Endothelial cell of umbilical vein (primary cell): ENCODE measurements around the gene AUH. TPM values are rescaled to one million over a fixed set of nuclear protein-coding genes. Genes with fewer than 3 reads are reported as not detected.
A peak's percentile ranks its signal among the peaks of the same experiment; 100 is the strongest.

Source experiments
- BruUV-seq: library from RNA; stranded (reverse); fragments of 400-500 nt; replicated peaks from 2 replicates; lab custom pipeline; 2021; lab: Mats Ljungman, UMichigan
- CTCF ChIA-PET: fragments of 300-600, 350-600 bp; sonication (Branson Sonifier 250); formaldehyde crosslinking; loops from one replicate; lab custom pipeline; 2021; ENCODE audit warnings: antibody characterized with exemption, inconsistent platforms; lab: Charles Lee
- POLR2A ChIA-PET: fragments of 300-600, 350-600 bp; sonication (Branson Sonifier 250); formaldehyde crosslinking; loops from one replicate; lab custom pipeline; 2021; ENCODE audit warnings: antibody characterized with exemption, inconsistent platforms; lab: Charles Lee
- DNase-seq: peaks from one replicate; pipeline ENCODE4 v3.0.0-alpha.2; 2011; ENCODE audit warnings: low read depth, low spot score
- FAIRE-seq: peaks from 2 replicates; lab custom pipeline; 2011; peaks lifted over from hg19 to GRCh38; lab: Jason Lieb, UNC
- H2AFZ ChIP-seq: 2 replicates; pipeline ENCODE4 v1.6.0; 2012; ENCODE audit warnings: low read depth, low read length, control low read depth, inconsistent platforms
- H3K27ac ChIP-seq: 2 replicates; pipeline ENCODE4 v1.5.1; 2011; ENCODE audit warnings: low read depth, mild to moderate bottlenecking, control low read depth, low read length, moderate library complexity; ENCODE audit not compliant: insufficient read depth
- H3K27me3 ChIP-seq, 2 experiments: 2 replicates each; pipeline versions ENCODE4 v1.6.0 to v1.6.1; 2011; ENCODE audit warnings: low read length in 2 of 2, mixed read lengths in 1 of 2; ENCODE audit not compliant: control insufficient read depth in 2 of 2, insufficient read depth in 2 of 2
- H3K36me3 ChIP-seq, 2 experiments: 2 replicates in 1 of 2; 3 replicates in 1 of 2; pipeline ENCODE4 v1.5.1; 2011; ENCODE audit warnings: low read length in 2 of 2, mild to moderate bottlenecking in 1 of 2, moderate library complexity in 1 of 2; ENCODE audit not compliant: control insufficient read depth in 2 of 2, insufficient read depth in 2 of 2; ENCODE audit errors: extremely low read depth in 1 of 2
- H3K4me1 ChIP-seq: 3 replicates; pipeline ENCODE4 v1.5.1; 2011; ENCODE audit warnings: mild to moderate bottlenecking, low read length; ENCODE audit not compliant: control insufficient read depth, insufficient read depth; ENCODE audit errors: extremely low read depth
- H3K4me2 ChIP-seq: 2 replicates; pipeline ENCODE4 v1.6.1; 2011; ENCODE audit warnings: low read length, control low read depth, mixed read lengths; ENCODE audit not compliant: insufficient read depth
- H3K4me3 ChIP-seq, 3 experiments: fragments of 200-600 bp in 1 of 3; sonication (generic), shearing (Covaris generic) in 1 of 3; replicated peaks in 1 of 3; 2 replicates each; pipeline ENCODE4 v1.5.1; 2011 to 2016; ENCODE audit warnings: control low read depth in 3 of 3, low read length in 3 of 3, mild to moderate bottlenecking in 2 of 3, inconsistent platforms in 1 of 3, low read depth in 1 of 3, moderate library complexity in 1 of 3; ENCODE audit not compliant: insufficient read depth in 1 of 3
- H3K79me2 ChIP-seq: 2 replicates; pipeline ENCODE4 v1.6.0; 2012; ENCODE audit warnings: low read length, inconsistent platforms; ENCODE audit not compliant: control insufficient read depth, insufficient read depth
- H3K9ac ChIP-seq: replicated peaks from 2 replicates; pipeline ENCODE3; 2011; ENCODE audit warnings: low read length, control low read depth; ENCODE audit not compliant: insufficient read depth; ENCODE audit errors: extremely low read depth
- H3K9me1 ChIP-seq: replicated peaks from 3 replicates; pipeline ENCODE4 v1.6.0; 2011; ENCODE audit warnings: mild to moderate bottlenecking, low read length; ENCODE audit not compliant: control insufficient read depth, insufficient read depth; ENCODE audit errors: extremely low read depth
- H3K9me3 ChIP-seq: replicated peaks from 2 replicates; pipeline ENCODE4 v1.5.1; 2012; ENCODE audit warnings: low read length, inconsistent platforms; ENCODE audit not compliant: control insufficient read depth, insufficient read depth
- H4K20me1 ChIP-seq: replicated peaks from 2 replicates; pipeline ENCODE3; 2011; ENCODE audit warnings: mild to moderate bottlenecking, low read length; ENCODE audit not compliant: control insufficient read depth, insufficient read depth; ENCODE audit errors: extremely low read depth
- CTCF ChIP-seq, 2 donors: IDR thresholded peaks; 1 replicate in 1 of 2; 2 replicates in 1 of 2; pipeline ENCODE4 v1.5.1; 2011; ENCODE audit warnings: low read length in 2 of 2, mild to moderate bottlenecking in 2 of 2, moderate library complexity in 2 of 2, control low read depth in 1 of 2, inconsistent platforms in 1 of 2, low read depth in 1 of 2; ENCODE audit not compliant: insufficient read depth in 1 of 2; ENCODE audit errors: extremely low read depth in 1 of 2
- EZH2 ChIP-seq: IDR thresholded peaks from 2 replicates; pipeline ENCODE4 v1.6.1; 2012; ENCODE audit warnings: borderline replicate concordance, low read depth, mild to moderate bottlenecking, moderate library complexity, low read length, inconsistent platforms; ENCODE audit not compliant: severe bottlenecking
- FOS ChIP-seq: IDR thresholded peaks from 2 replicates; pipeline ENCODE4 v1.6.1; 2011; ENCODE audit warnings: mild to moderate bottlenecking, low read length, moderate library complexity, borderline replicate concordance; ENCODE audit not compliant: insufficient read depth
- GATA2 ChIP-seq: IDR thresholded peaks from 2 replicates; pipeline ENCODE4 v1.7.0; 2011; ENCODE audit warnings: low read depth, mild to moderate bottlenecking, moderate library complexity, mixed read lengths, low read length; ENCODE audit not compliant: insufficient read length, insufficient read depth
- JUN ChIP-seq: IDR thresholded peaks from 2 replicates; pipeline ENCODE4 v1.6.1; 2011; ENCODE audit warnings: borderline replicate concordance, low read depth; ENCODE audit not compliant: insufficient read length, insufficient read depth
- MAX ChIP-seq: IDR thresholded peaks from 2 replicates; pipeline ENCODE4 v1.6.1; 2011; ENCODE audit not compliant: insufficient read depth, insufficient read length
- MYC ChIP-seq: IDR thresholded peaks from one replicate; pipeline ENCODE4 v1.6.1; 2011; ENCODE audit warnings: mild to moderate bottlenecking, low read depth, low read length
- POLR2A ChIP-seq: IDR thresholded peaks from 2 replicates; pipeline ENCODE4 v1.6.1; 2012; ENCODE audit warnings: low read depth, mild to moderate bottlenecking, control low read depth, low read length
- POLR2AphosphoS5 ChIP-seq: IDR thresholded peaks from 2 replicates; pipeline ENCODE4 v1.6.1; 2012; ENCODE audit warnings: low read depth, mild to moderate bottlenecking, control low read depth, low read length, moderate library complexity; ENCODE audit not compliant: insufficient read depth
- dilution Hi-C: fragments of 300-500 bp; cut with MboI; formaldehyde crosslinking; loops from one replicate; pipeline ENCODE4 v1.15.0; 2019; ENCODE audit warnings: low sequenced_read_pairs; ENCODE audit not compliant: extremely low pct_ligation_motif_present
- intact Hi-C: fragments of 100-400 bp; cut with micrococcal nuclease; formaldehyde crosslinking; loops from one replicate; pipeline ENCODE4 v1.10.0; 2022
- polyA plus RNA-seq, 4 experiments: library from polyadenylated mRNA; depleted of rRNA in 3 of 4; stranded (reverse) in 3 of 4; unstranded in 1 of 4; fragments of >200 nt; gene quantifications; 2 replicates each; pipeline versions ENCODE4 v1.2.1 to v1.2.3, GENCODE V29; 2011 to 2012; ENCODE audit warnings: missing spikeins in 1 of 4
- total RNA-seq: library from RNA; stranded (reverse); gene quantifications from 2 replicates; pipeline ENCODE4 v1.2.3, GENCODE V29; 2021

The AUH gene
- total and polyA plus RNA-seq, 2 donors (not counting 3 experiments of a cell fraction or from before 2014, with no cell fraction given), result 2.3 to 9.2 TPM

GRCh38 chr9:91341258-91341746 is 20.4 kb downstream of the AUH start:
- Histone ChIP-seq H4K20me1 (no peaks in the 10 kb centered on the region), H3K4me1 (no peaks in the 10 kb centered on the region), H3K4me3 (no peak overlapping the region), H3K36me3 (peaks cover 0 to 5% of the 10 kb centered on the region in 2 experiments), H3K4me2 (no peak overlapping the region), H3K79me2 (no peaks in the 10 kb centered on the region), H3K9ac (no peak overlapping the region), H2AFZ (no peak overlapping the region), H3K9me3 (no peaks in the 10 kb centered on the region), H3K9me1 (no peaks in the 10 kb centered on the region), H3K27me3 (no peaks in the 10 kb centered on the region), H3K27ac (no peak overlapping the region)
- BruUV-seq, result no TSS peak
- no peak for FAIRE-seq
- POLR2A ChIA-PET, result no interaction called here
- TF ChIP-seq MAX, result no peak
- TF ChIP-seq EZH2, result no peak
- TF ChIP-seq FOS, result no peak
- no peak for TF ChIP-seq POLR2AphosphoS5
- TF ChIP-seq GATA2, result no peak
- no peak for DNase-seq
- intact Hi-C loops (no loop called here), dilution Hi-C loops (no loop called here)
- CTCF ChIA-PET, result no interaction called here

- Histone ChIP-seq H3K79me2 (no peaks in the 10 kb centered on the region), H2AFZ (no peak overlapping the region), H3K4me3 (no peak overlapping the region), H3K4me2 (no peak overlapping the region), H3K27me3 (no peaks in the 10 kb centered on the region), H4K20me1 (no peaks in the 10 kb centered on the region), H3K4me1 (no peaks in the 10 kb centered on the region), H3K27ac (no peak overlapping the region), H3K9me1 (no peaks in the 10 kb centered on the region), H3K36me3 (peaks cover 0 to 5% of the 10 kb centered on the region in 2 experiments), H3K9ac (no peak overlapping the region), H3K9me3 (no peaks in the 10 kb centered on the region)
- FAIRE-seq, result no peak
- POLR2A ChIA-PET, result no interaction called here
- BruUV-seq, result no TSS peak
- dilution Hi-C loops (no loop called here), intact Hi-C loops (no loop called here)
- CTCF ChIA-PET, result no interaction called here
- TF ChIP-seq CTCF (IDR thresholded peaks at IDR 0.05; ENCODE audit: extremely low read depth in 1 of 2, insufficient read depth in 1 of 2, low read depth in 1 of 2, low read length in 2 of 2) (no peak), POLR2A (no peak), GATA2 (no peak), FOS (no peak), MAX (no peak), MYC (no peak), EZH2 (no peak), POLR2AphosphoS5 (no peak), JUN (no peak)
- peak; percentile 6 for DNase-seq
Measured at GRCh38 chr9:91340395-91340967, 21.2 kb downstream of the AUH start.
